Endodermal cell (in vitro differentiated cells): ENCODE data around the gene BTNL2. TPM values are rescaled to one million over a fixed set of nuclear protein-coding genes. Genes with fewer than 3 reads are reported as not detected.
A peak's percentile ranks its signal among the peaks of the same experiment; 100 is the strongest.

Experiments used
- DNase-seq: peaks from one replicate; pipeline ENCODE4 v3.0.0-alpha.2; 2017
- H3K27ac ChIP-seq: 2 replicates; pipeline ENCODE4 v1.5.1; 2013; ENCODE audit warnings: mild to moderate bottlenecking, low read depth, low read length, moderate library complexity
- H3K27me3 ChIP-seq: 2 replicates; pipeline ENCODE4 v1.6.1; 2013; ENCODE audit warnings: mild to moderate bottlenecking, low read length, moderate library complexity; ENCODE audit not compliant: insufficient read depth, control insufficient read depth, poor library complexity, severe bottlenecking
- H3K36me3 ChIP-seq: 2 replicates; pipeline ENCODE4 v1.7.0; 2013; ENCODE audit warnings: mild to moderate bottlenecking, low read length, moderate library complexity; ENCODE audit not compliant: control insufficient read depth, insufficient read depth
- H3K4me1 ChIP-seq: one replicate; pipeline ENCODE4 v1.7.0; 2013; ENCODE audit warnings: low read length; ENCODE audit not compliant: control insufficient read depth, insufficient read depth
- H3K4me3 ChIP-seq: 2 replicates; pipeline ENCODE4 v1.5.1; 2013; ENCODE audit warnings: mild to moderate bottlenecking, low read length, moderate library complexity
- H3K9ac ChIP-seq: 2 replicates; pipeline ENCODE4 v1.6.1; 2013; ENCODE audit warnings: mild to moderate bottlenecking, low read length, moderate library complexity; ENCODE audit not compliant: poor library complexity, severe bottlenecking; ENCODE audit errors: extremely low read depth
- H3K9me3 ChIP-seq: 2 replicates; pipeline ENCODE4 v1.6.1; 2013; ENCODE audit warnings: mild to moderate bottlenecking, low read length, moderate library complexity; ENCODE audit not compliant: control insufficient read depth
- H3K27ac Mint-ChIP-seq: 2 replicates; pipeline ENCODE4 v1.8.0; 2020; ENCODE audit warnings: mixed read lengths
- H3K27me3 Mint-ChIP-seq: 2 replicates; pipeline ENCODE4 v1.8.0; 2021; ENCODE audit warnings: mild to moderate bottlenecking, mixed read lengths; ENCODE audit not compliant: insufficient read depth
- H3K36me3 Mint-ChIP-seq: 2 replicates; pipeline ENCODE4 v1.8.0; 2020; ENCODE audit warnings: low read depth, mixed read lengths
- H3K4me1 Mint-ChIP-seq: 2 replicates; pipeline ENCODE4 v1.8.0; 2020; ENCODE audit warnings: mixed read lengths
- H3K4me3 Mint-ChIP-seq: 2 replicates; pipeline ENCODE4 v1.8.0; 2020; ENCODE audit warnings: mild to moderate bottlenecking, moderate library complexity, mixed read lengths
- H3K9me3 Mint-ChIP-seq: 2 replicates; pipeline ENCODE4 v1.8.0; 2020; ENCODE audit warnings: mild to moderate bottlenecking, mixed read lengths
- CTCF ChIP-seq: fragments of 200-600 bp; sonication (generic); conservative IDR thresholded peaks from 2 replicates; pipeline ENCODE4 v1.5.0; 2021; ENCODE audit warnings: antibody characterized with exemption, mild to moderate bottlenecking
- WGBS, 2 experiments: methylation state at CpG; one replicate each; pipeline versions ENCODE4 v1.1.5 to v1.1.7; 2013; ENCODE audit warnings: missing lambda C conversion rate in 2 of 2, mixed read lengths in 1 of 2; ENCODE audit not compliant: insufficient coverage in 1 of 2, insufficient read length in 1 of 2; 5-methylcytosine and 5-hydroxymethylcytosine counted together
- total RNA-seq, 2 donors: library from RNA; stranded (reverse); fragmentation: NEBNext Ultra II Directional in 1 of 2; extraction: Animal tissue kit (Norgen Biotek cat#: 25700) in 1 of 2; gene quantifications; 2 replicates in 1 of 2; 3 replicates in 1 of 2; pipeline ENCODE4 v1.2.1, GENCODE V29; 2021

Gene BTNL2
- total RNA-seq, 2 donors from 2014 or later: not detected

GRCh38 chr6:32424589-32425300, 17.8 kb upstream of the BTNL2 start:
- H3K9me3 Mint-ChIP-seq: peaks cover 3% of the 10 kb centered on the region
- no peak for TF ChIP-seq CTCF
- no peak for DNase-seq
- no peaks in the 10 kb centered on the region for H3K4me1 ChIP-seq
- H3K27me3 ChIP-seq: no peaks in the 10 kb centered on the region
- H3K9ac ChIP-seq: no peak overlapping the region
- no peak overlapping the region for H3K4me3 ChIP-seq
- H3K36me3 ChIP-seq: no peaks in the 10 kb centered on the region
- peaks cover 4% of the 10 kb centered on the region for H3K9me3 ChIP-seq
- 83 to 84% methylated on average over 1 to 3 of the region's 3 CpGs for WGBS, 2 experiments
- peaks cover 6% of the 10 kb centered on the region for H3K4me1 Mint-ChIP-seq
- no peak overlapping the region for H3K27ac ChIP-seq
- no peak overlapping the region for H3K27ac Mint-ChIP-seq
- no peak overlapping the region for H3K4me3 Mint-ChIP-seq
- peaks cover 7% of the 10 kb centered on the region for H3K27me3 Mint-ChIP-seq
- no peaks in the 10 kb centered on the region for H3K36me3 Mint-ChIP-seq

GRCh38 chr6:32416036-32416435, 9.1 kb upstream of the BTNL2 start:
- Mint-ChIP-seq H3K4me3 (no peak overlapping the region), H3K27ac (no peak overlapping the region), H3K27me3 (peaks cover 51% of the 10 kb centered on the region), H3K9me3 (no peaks in the 10 kb centered on the region), H3K4me1 (peaks cover 6% of the 10 kb centered on the region), H3K36me3 (no peaks in the 10 kb centered on the region)
- H3K27ac ChIP-seq: no peak overlapping the region
- H3K27me3 ChIP-seq: peaks cover 27% of the 10 kb centered on the region
- H3K4me1 ChIP-seq: no peaks in the 10 kb centered on the region
- no peaks in the 10 kb centered on the region for H3K9me3 ChIP-seq
- no peaks in the 10 kb centered on the region for H3K36me3 ChIP-seq
- H3K9ac ChIP-seq: no peak overlapping the region
- 85% methylated on average over 3 of the region's 3 CpGs; no CpG with 5 or more reads in 1 of the 2 experiments for WGBS, 2 experiments
- no peak for DNase-seq
- no peak overlapping the region for H3K4me3 ChIP-seq
- no peak for TF ChIP-seq CTCF

- Histone ChIP-seq H3K27ac (no peak overlapping the region), H3K9ac (no peak overlapping the region), H3K4me3 (no peak overlapping the region), H3K27me3 (peaks cover 27% of the 10 kb centered on the region), H3K9me3 (no peaks in the 10 kb centered on the region), H3K4me1 (no peaks in the 10 kb centered on the region), H3K36me3 (no peaks in the 10 kb centered on the region)
- H3K9me3 Mint-ChIP-seq: no peaks in the 10 kb centered on the region
- H3K27me3 Mint-ChIP-seq: peaks cover 52% of the 10 kb centered on the region
- H3K4me1 Mint-ChIP-seq: peaks cover 2% of the 10 kb centered on the region
- TF ChIP-seq CTCF: peak; percentile 96
- no peaks in the 10 kb centered on the region for H3K36me3 Mint-ChIP-seq
- DNase-seq: peak; percentile 95
- H3K27ac Mint-ChIP-seq: no peak overlapping the region
- 15 to 28% methylated on average over 5 to 13 of the region's 13 CpGs for WGBS, 2 experiments
- H3K4me3 Mint-ChIP-seq: peak overlapping the region; percentile 4
These were observed 8.6 kb upstream of the BTNL2 start for GRCh38 chr6:32415521-32416019.
